Tibial nerve (tissue), 4 donors: ENCODE data around the gene CCDC15.

Source experiments
- CTCF ChIP-seq, 5 experiments: fragments of 200-600 bp in 3 of 5; fragments of 450-650 bp in 2 of 5; sonication (generic) in 3 of 5; IDR thresholded peaks; one replicate each; pipeline ENCODE4 v1.5.1; 2016 to 2019; ENCODE audit warnings: antibody characterized with exemption in 5 of 5, mild to moderate bottlenecking in 3 of 5, moderate library complexity in 2 of 5
- EP300 ChIP-seq, 2 donors: sonication (generic); formaldehyde crosslinking; IDR thresholded peaks; one replicate each; pipeline ENCODE4 v1.6.1; 2017; ENCODE audit warnings: antibody characterized with exemption in 2 of 2, mild to moderate bottlenecking in 1 of 2
- POLR2A ChIP-seq, 2 donors: fragments of 450-650 bp; IDR thresholded peaks; one replicate each; pipeline ENCODE4 v1.6.1; 2017; ENCODE audit warnings: antibody characterized with exemption in 2 of 2, mild to moderate bottlenecking in 2 of 2, moderate library complexity in 2 of 2

GRCh38 chr11:125082040-125082439 is 128.0 kb downstream of the CCDC15 start:
- TF ChIP-seq CTCF (IDR thresholded peaks at IDR 0.05) (no peak), EP300 (IDR thresholded peaks at IDR 0.05) (no peak), POLR2A (IDR thresholded peaks at IDR 0.05) (no peak)
